Endothelial cell of umbilical vein (primary cell): ENCODE data around the gene LMO4. TPM values are rescaled to one million over a fixed set of nuclear protein-coding genes. Genes with fewer than 3 reads are reported as not detected.
A peak's percentile ranks its signal among the peaks of the same experiment; 100 is the strongest.

Experiments
- BruUV-seq: library from RNA; stranded (reverse); fragments of 400-500 nt; replicated peaks from 2 replicates; lab custom pipeline; 2021; lab: Mats Ljungman, UMichigan
- CTCF ChIA-PET: fragments of 300-600, 350-600 bp; sonication (Branson Sonifier 250); formaldehyde crosslinking; loops from one replicate; lab custom pipeline; 2021; ENCODE audit warnings: antibody characterized with exemption, inconsistent platforms; lab: Charles Lee
- POLR2A ChIA-PET: fragments of 300-600, 350-600 bp; sonication (Branson Sonifier 250); formaldehyde crosslinking; loops from one replicate; lab custom pipeline; 2021; ENCODE audit warnings: antibody characterized with exemption, inconsistent platforms; lab: Charles Lee
- DNase-seq: peaks from one replicate; pipeline ENCODE4 v3.0.0-alpha.2; 2011; ENCODE audit warnings: low read depth, low spot score
- FAIRE-seq: peaks from 2 replicates; lab custom pipeline; 2011; peaks lifted over from hg19 to GRCh38; lab: Jason Lieb, UNC
- H2AFZ ChIP-seq: 2 replicates; pipeline ENCODE4 v1.6.0; 2012; ENCODE audit warnings: low read depth, low read length, control low read depth, inconsistent platforms
- H3K27ac ChIP-seq: 2 replicates; pipeline ENCODE4 v1.5.1; 2011; ENCODE audit warnings: low read depth, mild to moderate bottlenecking, control low read depth, low read length, moderate library complexity; ENCODE audit not compliant: insufficient read depth
- H3K27me3 ChIP-seq, 2 experiments: 2 replicates each; pipeline versions ENCODE4 v1.6.0 to v1.6.1; 2011; ENCODE audit warnings: low read length in 2 of 2, mixed read lengths in 1 of 2; ENCODE audit not compliant: control insufficient read depth in 2 of 2, insufficient read depth in 2 of 2
- H3K36me3 ChIP-seq, 2 experiments: 2 replicates in 1 of 2; 3 replicates in 1 of 2; pipeline ENCODE4 v1.5.1; 2011; ENCODE audit warnings: low read length in 2 of 2, mild to moderate bottlenecking in 1 of 2, moderate library complexity in 1 of 2; ENCODE audit not compliant: control insufficient read depth in 2 of 2, insufficient read depth in 2 of 2; ENCODE audit errors: extremely low read depth in 1 of 2
- H3K4me1 ChIP-seq: 3 replicates; pipeline ENCODE4 v1.5.1; 2011; ENCODE audit warnings: mild to moderate bottlenecking, low read length; ENCODE audit not compliant: control insufficient read depth, insufficient read depth; ENCODE audit errors: extremely low read depth
- H3K4me2 ChIP-seq: 2 replicates; pipeline ENCODE4 v1.6.1; 2011; ENCODE audit warnings: low read length, control low read depth, mixed read lengths; ENCODE audit not compliant: insufficient read depth
- H3K4me3 ChIP-seq, 3 experiments: fragments of 200-600 bp in 1 of 3; sonication (generic), shearing (Covaris generic) in 1 of 3; replicated peaks in 1 of 3; 2 replicates each; pipeline ENCODE4 v1.5.1; 2011 to 2016; ENCODE audit warnings: control low read depth in 3 of 3, low read length in 3 of 3, mild to moderate bottlenecking in 2 of 3, inconsistent platforms in 1 of 3, low read depth in 1 of 3, moderate library complexity in 1 of 3; ENCODE audit not compliant: insufficient read depth in 1 of 3
- H3K79me2 ChIP-seq: 2 replicates; pipeline ENCODE4 v1.6.0; 2012; ENCODE audit warnings: low read length, inconsistent platforms; ENCODE audit not compliant: control insufficient read depth, insufficient read depth
- H3K9ac ChIP-seq: replicated peaks from 2 replicates; pipeline ENCODE3; 2011; ENCODE audit warnings: low read length, control low read depth; ENCODE audit not compliant: insufficient read depth; ENCODE audit errors: extremely low read depth
- H3K9me1 ChIP-seq: replicated peaks from 3 replicates; pipeline ENCODE4 v1.6.0; 2011; ENCODE audit warnings: mild to moderate bottlenecking, low read length; ENCODE audit not compliant: control insufficient read depth, insufficient read depth; ENCODE audit errors: extremely low read depth
- H3K9me3 ChIP-seq: replicated peaks from 2 replicates; pipeline ENCODE4 v1.5.1; 2012; ENCODE audit warnings: low read length, inconsistent platforms; ENCODE audit not compliant: control insufficient read depth, insufficient read depth
- H4K20me1 ChIP-seq: replicated peaks from 2 replicates; pipeline ENCODE3; 2011; ENCODE audit warnings: mild to moderate bottlenecking, low read length; ENCODE audit not compliant: control insufficient read depth, insufficient read depth; ENCODE audit errors: extremely low read depth
- CTCF ChIP-seq, 2 donors: IDR thresholded peaks; 1 replicate in 1 of 2; 2 replicates in 1 of 2; pipeline ENCODE4 v1.5.1; 2011; ENCODE audit warnings: low read length in 2 of 2, mild to moderate bottlenecking in 2 of 2, moderate library complexity in 2 of 2, control low read depth in 1 of 2, inconsistent platforms in 1 of 2, low read depth in 1 of 2; ENCODE audit not compliant: insufficient read depth in 1 of 2; ENCODE audit errors: extremely low read depth in 1 of 2
- EZH2 ChIP-seq: IDR thresholded peaks from 2 replicates; pipeline ENCODE4 v1.6.1; 2012; ENCODE audit warnings: borderline replicate concordance, low read depth, mild to moderate bottlenecking, moderate library complexity, low read length, inconsistent platforms; ENCODE audit not compliant: severe bottlenecking
- FOS ChIP-seq: IDR thresholded peaks from 2 replicates; pipeline ENCODE4 v1.6.1; 2011; ENCODE audit warnings: mild to moderate bottlenecking, low read length, moderate library complexity, borderline replicate concordance; ENCODE audit not compliant: insufficient read depth
- GATA2 ChIP-seq: IDR thresholded peaks from 2 replicates; pipeline ENCODE4 v1.7.0; 2011; ENCODE audit warnings: low read depth, mild to moderate bottlenecking, moderate library complexity, mixed read lengths, low read length; ENCODE audit not compliant: insufficient read length, insufficient read depth
- JUN ChIP-seq: IDR thresholded peaks from 2 replicates; pipeline ENCODE4 v1.6.1; 2011; ENCODE audit warnings: borderline replicate concordance, low read depth; ENCODE audit not compliant: insufficient read length, insufficient read depth
- MAX ChIP-seq: IDR thresholded peaks from 2 replicates; pipeline ENCODE4 v1.6.1; 2011; ENCODE audit not compliant: insufficient read depth, insufficient read length
- MYC ChIP-seq: IDR thresholded peaks from one replicate; pipeline ENCODE4 v1.6.1; 2011; ENCODE audit warnings: mild to moderate bottlenecking, low read depth, low read length
- POLR2A ChIP-seq: IDR thresholded peaks from 2 replicates; pipeline ENCODE4 v1.6.1; 2012; ENCODE audit warnings: low read depth, mild to moderate bottlenecking, control low read depth, low read length
- POLR2AphosphoS5 ChIP-seq: IDR thresholded peaks from 2 replicates; pipeline ENCODE4 v1.6.1; 2012; ENCODE audit warnings: low read depth, mild to moderate bottlenecking, control low read depth, low read length, moderate library complexity; ENCODE audit not compliant: insufficient read depth
- dilution Hi-C: fragments of 300-500 bp; cut with MboI; formaldehyde crosslinking; loops from one replicate; pipeline ENCODE4 v1.15.0; 2019; ENCODE audit warnings: low sequenced_read_pairs; ENCODE audit not compliant: extremely low pct_ligation_motif_present
- intact Hi-C: fragments of 100-400 bp; cut with micrococcal nuclease; formaldehyde crosslinking; loops from one replicate; pipeline ENCODE4 v1.10.0; 2022
- polyA plus RNA-seq, 4 experiments: library from polyadenylated mRNA; depleted of rRNA in 3 of 4; stranded (reverse) in 3 of 4; unstranded in 1 of 4; fragments of >200 nt; gene quantifications; 2 replicates each; pipeline versions ENCODE4 v1.2.1 to v1.2.3, GENCODE V29; 2011 to 2012; ENCODE audit warnings: missing spikeins in 1 of 4
- total RNA-seq: library from RNA; stranded (reverse); gene quantifications from 2 replicates; pipeline ENCODE4 v1.2.3, GENCODE V29; 2021

LMO4 gene
- total and polyA plus RNA-seq, 2 donors (not counting 3 experiments of a cell fraction or from before 2014, with no cell fraction given): 24.8 to 36.6 TPM

- TF ChIP-seq MYC (no peak), EZH2 (no peak), FOS (no peak), CTCF (IDR thresholded peaks at IDR 0.05; ENCODE audit: extremely low read depth in 1 of 2, insufficient read depth in 1 of 2, low read depth in 1 of 2, low read length in 2 of 2) (no peak), POLR2AphosphoS5 (no peak), GATA2 (no peak), JUN (no peak), MAX (no peak), POLR2A (no peak)
- DNase-seq (peak; percentile 66), FAIRE-seq (no peak)
- no peaks in the 10 kb centered on the region for H3K27me3 ChIP-seq
- H4K20me1 ChIP-seq: no peaks in the 10 kb centered on the region
- H3K4me1 ChIP-seq: peaks cover 12% of the 10 kb centered on the region
- intact Hi-C loops (loop anchor here (2.0 to 5.0 kb wide), 5 partner anchors 177 to 998 kb away; no protein-coding TSS in a partner anchor), dilution Hi-C loops (no loop called here)
- peak overlapping the region; percentile 27 for H3K4me2 ChIP-seq
- peaks cover 16% of the 10 kb centered on the region for H3K79me2 ChIP-seq
- POLR2A ChIA-PET: interaction anchor here (0.6 kb wide), 1 partner anchor 639 kb away, joined by 3 read pairs; no protein-coding TSS in a partner anchor
- BruUV-seq: no TSS peak
- H3K9ac ChIP-seq: peak overlapping the region; percentile 82
- no peaks in the 10 kb centered on the region for H3K9me1 ChIP-seq
- CTCF ChIA-PET: interaction anchor here (0.7 to 1.9 kb wide), 5 partner anchors 17 to 955 kb away, joined by 3 to 10 read pairs (median 3); no protein-coding TSS in a partner anchor
- no peaks in the 10 kb centered on the region for H3K36me3 ChIP-seq
- peak overlapping the region; percentile 39 for H3K27ac ChIP-seq
- peak overlapping the region; percentile 86 to 95 (median 89) for H3K4me3 ChIP-seq
- peak overlapping the region; percentile 34 for H2AFZ ChIP-seq
- H3K9me3 ChIP-seq: no peaks in the 10 kb centered on the region
Measured at GRCh38 chr1:87329051-87329525, 408 bp downstream of the LMO4 start.
